Gastroesophageal sphincter (tissue), 4 donors: ENCODE data around the gene RFPL3. TPM values are rescaled to one million over a fixed set of nuclear protein-coding genes. Genes with fewer than 3 reads are reported as not detected.

ENCODE experiments used
- ATAC-seq: fragments of 150-250 bp; one replicate; pipeline ENCODE4 v1.9.1; 2016; ENCODE audit warnings: mild to moderate bottlenecking, moderate library complexity
- H3K27ac ChIP-seq, 4 donors: fragments of 200-600 bp; sonication (generic) in 3 of 4; 1 replicate in 3 of 4; 2 replicates in 1 of 4; pipeline ENCODE4 v1.5.1; 2016 to 2019
- H3K27me3 ChIP-seq: fragments of 200-600 bp; sonication (generic); one replicate; pipeline ENCODE4 v1.5.1; 2019
- H3K36me3 ChIP-seq, 2 donors: fragments of 200-600 bp; sonication (generic); one replicate each; pipeline ENCODE4 v1.5.1; 2019; ENCODE audit warnings: control low read depth in 1 of 2
- H3K4me1 ChIP-seq, 3 donors: fragments of 200-600 bp; sonication (generic); 1 replicate in 2 of 3; 2 replicates in 1 of 3; pipeline ENCODE4 v1.5.1; 2016 to 2019; ENCODE audit warnings: control low read depth in 2 of 3
- H3K4me3 ChIP-seq, 2 donors: fragments of 200-600 bp; sonication (generic); one replicate each; pipeline ENCODE4 v1.5.1; 2019; ENCODE audit warnings: mild to moderate bottlenecking in 1 of 2, moderate library complexity in 1 of 2
- H3K9me3 ChIP-seq, 3 donors: fragments of 200-600 bp; sonication (generic); one replicate each; pipeline ENCODE4 v1.5.1; 2017 to 2019; ENCODE audit warnings: control low read depth in 2 of 3
- EP300 ChIP-seq: sonication (generic); formaldehyde crosslinking; IDR thresholded peaks from one replicate; pipeline ENCODE4 v1.6.1; 2017; ENCODE audit warnings: antibody characterized with exemption, mild to moderate bottlenecking
- POLR2A ChIP-seq, 2 donors: fragments of 450-650 bp; IDR thresholded peaks; one replicate each; pipeline ENCODE4 v1.6.1; 2017; ENCODE audit warnings: antibody characterized with exemption in 2 of 2, mild to moderate bottlenecking in 2 of 2, moderate library complexity in 1 of 2
- POLR2AphosphoS5 ChIP-seq: sonication (generic); formaldehyde crosslinking; IDR thresholded peaks from one replicate; pipeline ENCODE4 v1.6.1; 2017; ENCODE audit warnings: antibody characterized with exemption
- WGBS, 2 donors: methylation state at CpG; one replicate each; pipeline ENCODE4 v1.1.5; 2018; ENCODE audit warnings: low coverage in 1 of 2; 5-methylcytosine and 5-hydroxymethylcytosine counted together
- total RNA-seq, 4 donors: library from RNA; depleted of rRNA; stranded (reverse); fragments of >200 nt; gene quantifications; one replicate each; pipeline ENCODE4 v1.1.0, GENCODE V29; 2016
- TF ChIP-seq, protein P1 (sequence below), 4 experiments: fragments of 200-600 bp in 2 of 4; fragments of 450-650 bp in 2 of 4; sonication (generic) in 1 of 4; IDR thresholded peaks; one replicate each; pipeline ENCODE4 v1.5.1; 2017 to 2019; ENCODE audit warnings: antibody characterized with exemption in 4 of 4, mild to moderate bottlenecking in 2 of 4, moderate library complexity in 2 of 4

The RFPL3 gene
- total RNA-seq, 4 donors from 2014 or later = not detected

- H3K9me3 ChIP-seq = peaks cover 0 to 15% (median 0%) of the 10 kb centered on the region in 3 donors
- 46 to 61% methylated on average over 6 to 8 of the region's 8 CpGs for WGBS, 2 donors
- no peaks in the 10 kb centered on the region for H3K4me1 ChIP-seq
- H3K27ac ChIP-seq = no peak overlapping the region
- no peak for ATAC-seq
- H3K27me3 ChIP-seq = peaks cover 37% of the 10 kb centered on the region
- TF ChIP-seq, protein P1, sequence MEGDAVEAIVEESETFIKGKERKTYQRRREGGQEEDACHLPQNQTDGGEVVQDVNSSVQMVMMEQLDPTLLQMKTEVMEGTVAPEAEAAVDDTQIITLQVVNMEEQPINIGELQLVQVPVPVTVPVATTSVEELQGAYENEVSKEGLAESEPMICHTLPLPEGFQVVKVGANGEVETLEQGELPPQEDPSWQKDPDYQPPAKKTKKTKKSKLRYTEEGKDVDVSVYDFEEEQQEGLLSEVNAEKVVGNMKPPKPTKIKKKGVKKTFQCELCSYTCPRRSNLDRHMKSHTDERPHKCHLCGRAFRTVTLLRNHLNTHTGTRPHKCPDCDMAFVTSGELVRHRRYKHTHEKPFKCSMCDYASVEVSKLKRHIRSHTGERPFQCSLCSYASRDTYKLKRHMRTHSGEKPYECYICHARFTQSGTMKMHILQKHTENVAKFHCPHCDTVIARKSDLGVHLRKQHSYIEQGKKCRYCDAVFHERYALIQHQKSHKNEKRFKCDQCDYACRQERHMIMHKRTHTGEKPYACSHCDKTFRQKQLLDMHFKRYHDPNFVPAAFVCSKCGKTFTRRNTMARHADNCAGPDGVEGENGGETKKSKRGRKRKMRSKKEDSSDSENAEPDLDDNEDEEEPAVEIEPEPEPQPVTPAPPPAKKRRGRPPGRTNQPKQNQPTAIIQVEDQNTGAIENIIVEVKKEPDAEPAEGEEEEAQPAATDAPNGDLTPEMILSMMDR (IDR thresholded peaks at IDR 0.05) = no peak
- TF ChIP-seq POLR2A (IDR thresholded peaks at IDR 0.05) (no peak), EP300 (no peak), POLR2AphosphoS5 (no peak)
- no peak overlapping the region for H3K4me3 ChIP-seq
- H3K36me3 ChIP-seq = no peaks in the 10 kb centered on the region
Observed at GRCh38 chr22:32319861-32320406, 37.7 kb upstream of the RFPL3 start.

- H3K36me3 ChIP-seq = no peaks in the 10 kb centered on the region
Observed at GRCh38 chr22:32322986-32323385, 34.7 kb upstream of the RFPL3 start.

GRCh38 chr22:32323513-32324164 is 34.0 kb upstream of the RFPL3 start:
- Histone ChIP-seq H3K27ac (no peak overlapping the region), H3K27me3 (peaks cover 33% of the 10 kb centered on the region), H3K4me1 (no peaks in the 10 kb centered on the region), H3K4me3 (no peak overlapping the region), H3K9me3 (peaks cover 0 to 12% (median 0%) of the 10 kb centered on the region in 3 donors), H3K36me3 (no peaks in the 10 kb centered on the region)
- TF ChIP-seq POLR2A (IDR thresholded peaks at IDR 0.05) (no peak), EP300 (no peak), POLR2AphosphoS5 (no peak)
- TF ChIP-seq, protein P1 (IDR thresholded peaks at IDR 0.05) = no peak
- no peak for ATAC-seq
- WGBS, 2 donors = 75 to 98% methylated on average over 5 to 8 of the region's 11 CpGs

More at GRCh38 chr22:32322986-32323385, 34.7 kb upstream of the RFPL3 start:
- Histone ChIP-seq H3K4me1 (no peaks in the 10 kb centered on the region), H3K27me3 (peaks cover 37% of the 10 kb centered on the region), H3K4me3 (no peak overlapping the region), H3K27ac (no peak overlapping the region), H3K9me3 (peaks cover 0 to 11% (median 0%) of the 10 kb centered on the region in 3 donors)
- WGBS, 2 donors = 59 to 69% methylated on average over 2 to 6 of the region's 6 CpGs
- no peak for TF ChIP-seq EP300
- TF ChIP-seq, protein P1 (IDR thresholded peaks at IDR 0.05) = no peak
- no peak for TF ChIP-seq POLR2AphosphoS5
- TF ChIP-seq POLR2A (IDR thresholded peaks at IDR 0.05) = no peak
- ATAC-seq = no peak

DNA sequence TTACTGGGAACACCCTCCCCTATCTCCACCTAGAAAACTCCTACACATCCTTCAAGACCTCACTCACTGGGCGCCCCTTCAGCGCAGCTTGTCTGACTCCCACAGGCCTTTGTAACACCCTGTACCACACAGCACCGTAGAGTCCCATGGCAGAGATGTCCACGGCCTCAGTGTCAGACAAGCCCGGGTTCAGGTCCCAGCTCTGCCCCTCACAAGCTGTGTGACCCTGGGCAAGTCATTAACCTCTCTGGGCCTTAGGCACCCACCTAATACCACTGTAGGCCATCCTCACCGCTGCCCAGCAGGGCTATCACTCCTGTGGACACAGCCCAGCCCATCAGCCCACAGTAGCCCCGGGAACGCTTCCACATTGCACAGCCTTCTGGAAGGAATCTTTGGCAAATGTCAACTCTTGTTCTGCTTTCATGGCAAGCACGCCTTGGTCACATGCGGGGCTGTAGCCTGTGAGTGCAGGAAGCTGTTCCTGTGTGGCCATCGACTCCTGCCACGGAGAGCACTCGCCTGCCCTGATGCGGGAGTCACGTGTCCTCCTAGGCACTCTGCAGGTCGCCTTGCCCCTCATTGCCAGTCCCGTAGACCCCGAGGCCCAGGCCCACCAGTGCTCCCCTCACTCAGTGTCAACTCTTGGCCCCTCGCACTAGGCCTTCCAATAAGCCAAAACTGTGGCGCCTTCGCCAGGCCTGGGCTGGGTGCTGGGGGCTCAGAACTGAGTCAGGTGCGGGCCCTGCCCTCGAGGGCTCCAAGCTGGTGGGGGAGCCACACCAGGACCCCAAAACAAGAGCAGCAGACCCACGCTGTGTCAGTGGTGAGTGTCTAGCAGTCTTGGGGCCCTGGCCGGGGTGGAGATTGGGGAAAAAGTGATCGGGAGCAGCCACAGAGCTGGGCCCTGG is 32.9 kb upstream of the RFPL3 start:
- Histone ChIP-seq H3K27me3 (peaks cover 22% of the 10 kb centered on the region), H3K36me3 (no peaks in the 10 kb centered on the region), H3K27ac (no peak overlapping the region), H3K4me3 (no peak overlapping the region), H3K4me1 (no peaks in the 10 kb centered on the region), H3K9me3 (peaks cover 0 to 9% (median 0%) of the 10 kb centered on the region in 3 donors)
- TF ChIP-seq POLR2AphosphoS5 = no peak
- TF ChIP-seq POLR2A (IDR thresholded peaks at IDR 0.05) = no peak
- TF ChIP-seq, protein P1 (IDR thresholded peaks at IDR 0.05) = no peak
- WGBS, 2 donors = 64 to 80% methylated on average over 5 to 6 of the region's 26 CpGs
- no peak for ATAC-seq
